H9 (cell line): ENCODE results near the gene UROS. TPM values are rescaled to one million over a fixed set of nuclear protein-coding genes. Genes with fewer than 3 reads are reported as not detected.

Experiments used
- DNase-seq: peaks from one replicate; pipeline ENCODE4 v3.0.0-alpha.2; 2017
- H2AFZ ChIP-seq: one replicate; pipeline ENCODE4 v1.6.1; 2013; ENCODE audit warnings: mild to moderate bottlenecking, low read length, control low read depth, moderate library complexity
- H2AK5ac ChIP-seq: 2 replicates; pipeline ENCODE4 v1.6.1; 2013; ENCODE audit warnings: low read length, control low read depth, mixed read lengths; ENCODE audit not compliant: insufficient read length
- H2BK120ac ChIP-seq: one replicate; pipeline ENCODE4 v1.6.1; 2013; ENCODE audit warnings: low read depth, mild to moderate bottlenecking, low read length, control low read depth, inconsistent platforms; ENCODE audit not compliant: poor library complexity, severe bottlenecking
- H2BK12ac ChIP-seq: 2 replicates; pipeline ENCODE4 v1.6.1; 2013; ENCODE audit warnings: low read length, control low read depth, mixed read lengths, low read depth; ENCODE audit not compliant: insufficient read length
- H2BK15ac ChIP-seq: 2 replicates; pipeline ENCODE4 v1.6.1; 2013; ENCODE audit warnings: low read depth, low read length, control low read depth
- H2BK20ac ChIP-seq: one replicate; pipeline ENCODE4 v1.6.1; 2013; ENCODE audit warnings: low read depth, mild to moderate bottlenecking, low read length, control low read depth, inconsistent platforms; ENCODE audit not compliant: poor library complexity, severe bottlenecking
- H2BK5ac ChIP-seq: 2 replicates; pipeline ENCODE4 v1.6.1; 2013; ENCODE audit warnings: low read length, control low read depth, mixed read lengths; ENCODE audit not compliant: insufficient read length
- H3K14ac ChIP-seq: 2 replicates; pipeline ENCODE4 v1.6.1; 2013; ENCODE audit warnings: low read length, control low read depth; ENCODE audit not compliant: insufficient read depth
- H3K18ac ChIP-seq: 2 replicates; pipeline ENCODE4 v1.6.1; 2013; ENCODE audit warnings: low read depth, mild to moderate bottlenecking, mixed read lengths, low read length, control low read depth; ENCODE audit not compliant: insufficient read length
- H3K23ac ChIP-seq: 2 replicates; pipeline ENCODE4 v1.6.1; 2013; ENCODE audit warnings: low read length, control low read depth, mixed read lengths, low read depth; ENCODE audit not compliant: insufficient read length
- H3K23me2 ChIP-seq: 2 replicates; pipeline ENCODE4 v1.6.1; 2013; ENCODE audit warnings: low read depth, mild to moderate bottlenecking, mixed read lengths, low read length, control low read depth; ENCODE audit not compliant: insufficient read length, poor library complexity, severe bottlenecking
- H3K27ac ChIP-seq: 2 replicates; pipeline ENCODE4 v1.5.1; 2013; ENCODE audit warnings: low read length, control low read depth, mixed read lengths, low read depth; ENCODE audit not compliant: insufficient read length
- H3K27me3 ChIP-seq: 2 replicates; pipeline ENCODE4 v1.6.1; 2013; ENCODE audit warnings: low read length, control low read depth, inconsistent platforms; ENCODE audit not compliant: insufficient read depth
- H3K4ac ChIP-seq: 2 replicates; pipeline ENCODE4 v1.6.1; 2013; ENCODE audit warnings: low read depth, mild to moderate bottlenecking, control low read depth, inconsistent platforms, low read length, moderate library complexity
- H3K4me1 ChIP-seq: 2 replicates; pipeline ENCODE4 v1.6.1; 2013; ENCODE audit warnings: low read length, control low read depth, inconsistent platforms; ENCODE audit not compliant: insufficient read depth
- H3K4me2 ChIP-seq: 2 replicates; pipeline ENCODE4 v1.6.1; 2013; ENCODE audit warnings: low read length, control low read depth, mixed read lengths; ENCODE audit not compliant: insufficient read length, insufficient read depth
- H3K56ac ChIP-seq: 2 replicates; pipeline ENCODE4 v1.6.1; 2013; ENCODE audit warnings: low read depth, mild to moderate bottlenecking, mixed read lengths, low read length, control low read depth; ENCODE audit not compliant: insufficient read length
- H3K79me1 ChIP-seq: 2 replicates; pipeline ENCODE4 v1.6.1; 2013; ENCODE audit warnings: low read depth, mild to moderate bottlenecking, moderate library complexity, low read length, control low read depth, inconsistent platforms; ENCODE audit not compliant: insufficient read depth, poor library complexity, severe bottlenecking
- H3K79me2 ChIP-seq: 2 replicates; pipeline ENCODE4 v1.6.1; 2013; ENCODE audit warnings: low read length, control low read depth, inconsistent platforms; ENCODE audit not compliant: insufficient read depth
- H3K9ac ChIP-seq: 2 replicates; pipeline ENCODE4 v1.6.1; 2013; ENCODE audit warnings: low read length, control low read depth, mixed read lengths; ENCODE audit not compliant: insufficient read length; ENCODE audit errors: extremely low read depth
- H3K9me3 ChIP-seq: one replicate; pipeline ENCODE4 v1.6.1; 2013; ENCODE audit warnings: low read depth, low read length, inconsistent platforms; ENCODE audit not compliant: control insufficient read depth
- H3T11ph ChIP-seq: one replicate; pipeline ENCODE4 v1.6.1; 2013; ENCODE audit warnings: mild to moderate bottlenecking, low read length, control low read depth, inconsistent platforms
- H4K20me1 ChIP-seq: one replicate; pipeline ENCODE4 v1.6.1; 2013; ENCODE audit not compliant: control insufficient read depth, insufficient read length, insufficient read depth
- H4K5ac ChIP-seq: 2 replicates; pipeline ENCODE4 v1.6.1; 2013; ENCODE audit warnings: low read depth, mild to moderate bottlenecking, mixed read lengths, low read length, control low read depth; ENCODE audit not compliant: insufficient read length
- H4K8ac ChIP-seq: replicated peaks from 2 replicates; pipeline ENCODE4 v1.6.1; 2013; ENCODE audit warnings: low read length, control low read depth, mixed read lengths, low read depth; ENCODE audit not compliant: insufficient read length
- H4K91ac ChIP-seq: 2 replicates; pipeline ENCODE4 v1.6.1; 2013; ENCODE audit warnings: low read depth, mild to moderate bottlenecking, moderate library complexity, mixed read lengths, low read length, control low read depth; ENCODE audit not compliant: insufficient read length
- H3K27ac Mint-ChIP-seq, 3 experiments: 2 replicates in 2 of 3; 3 replicates in 1 of 3; pipeline ENCODE4 v1.8.0; 2020 to 2021; ENCODE audit warnings: mixed read lengths in 3 of 3, mild to moderate bottlenecking in 1 of 3, moderate library complexity in 1 of 3
- H3K27me3 Mint-ChIP-seq: 2 replicates; pipeline ENCODE4 v1.8.0; 2021; ENCODE audit warnings: low read depth, mild to moderate bottlenecking, moderate library complexity, mixed read lengths
- H3K36me3 Mint-ChIP-seq, 3 experiments: 2 replicates in 2 of 3; 3 replicates in 1 of 3; pipeline ENCODE4 v1.8.0; 2020 to 2021; ENCODE audit warnings: low read depth in 3 of 3, mixed read lengths in 3 of 3; ENCODE audit not compliant: insufficient read depth in 1 of 3
- H3K4me1 Mint-ChIP-seq, 2 experiments: 2 replicates each; pipeline ENCODE4 v1.8.0; 2020; ENCODE audit warnings: mixed read lengths in 2 of 2
- H3K4me3 Mint-ChIP-seq, 2 experiments: 2 replicates in 1 of 2; 3 replicates in 1 of 2; pipeline ENCODE4 v1.8.0; 2020 to 2021; ENCODE audit warnings: mild to moderate bottlenecking in 2 of 2, mixed read lengths in 2 of 2, moderate library complexity in 1 of 2
- H3K9me3 Mint-ChIP-seq, 2 experiments: 2 replicates in 1 of 2; 3 replicates in 1 of 2; pipeline ENCODE4 v1.8.0; 2020; ENCODE audit warnings: mild to moderate bottlenecking in 2 of 2, mixed read lengths in 2 of 2, moderate library complexity in 1 of 2
- CTCF ChIP-seq: fragments of 200-600 bp; sonication (generic); conservative IDR thresholded peaks from 3 replicates; pipeline ENCODE4 v1.8.0; 2021; ENCODE audit warnings: antibody characterized with exemption, mild to moderate bottlenecking
- WGBS: extraction: QIAGEN DNeasy Blood & Tissue Kit; methylation state at CpG from one replicate; pipeline ENCODE4 v1.1.7; 2013; ENCODE audit warnings: missing lambda C conversion rate, low lambda C conversion rate, mixed read lengths; ENCODE audit not compliant: insufficient read length; ENCODE audit errors: extremely low coverage; 5-methylcytosine and 5-hydroxymethylcytosine counted together
- total RNA-seq: library from RNA; stranded (reverse); gene quantifications from 2 replicates; pipeline ENCODE4 v1.2.1, GENCODE V29; 2021

UROS gene
- total RNA-seq, 1 experiment from 2014 or later = 42.3 TPM

GRCh38 chr10:125797424-125797823, 25.6 kb downstream of the UROS start:
- no peak overlapping the region for H3K56ac ChIP-seq
- TF ChIP-seq CTCF = no peak
- H3K4me3 Mint-ChIP-seq = no peak overlapping the region

More at GRCh38 chr10:125797424-125797823, 25.6 kb downstream of the UROS start:
- H2BK120ac ChIP-seq = no peak overlapping the region
- H4K91ac ChIP-seq = no peak overlapping the region
- no peak overlapping the region for H3K14ac ChIP-seq
- no peaks in the 10 kb centered on the region for H3K9me3 Mint-ChIP-seq
- H3K9ac ChIP-seq = no peak overlapping the region
- H2BK20ac ChIP-seq = no peak overlapping the region
- H3K18ac ChIP-seq = no peak overlapping the region
- H2AFZ ChIP-seq = no peak overlapping the region
- H3K27ac Mint-ChIP-seq = no peak overlapping the region; a peak in 1 of 7 replicates
- H3K27ac ChIP-seq = no peak overlapping the region
- DNase-seq = no peak
- peaks cover 5 to 32% (median 22%) of the 10 kb centered on the region in 3 experiments for H3K36me3 Mint-ChIP-seq
- no peak overlapping the region for H3K23ac ChIP-seq
- no peaks in the 10 kb centered on the region for H3K79me1 ChIP-seq
- H2AK5ac ChIP-seq = no peak overlapping the region
- no peak overlapping the region for H3T11ph ChIP-seq
- no peaks in the 10 kb centered on the region for H3K79me2 ChIP-seq
- H4K5ac ChIP-seq = no peak overlapping the region
- no peak overlapping the region for H2BK12ac ChIP-seq
- H3K4me2 ChIP-seq = no peak overlapping the region
- H3K27me3 Mint-ChIP-seq = no peaks in the 10 kb centered on the region
- no peak overlapping the region for H4K8ac ChIP-seq
- H4K20me1 ChIP-seq = no peaks in the 10 kb centered on the region
- no peaks in the 10 kb centered on the region for H3K23me2 ChIP-seq
- no peaks in the 10 kb centered on the region for H3K9me3 ChIP-seq
- H3K4me1 Mint-ChIP-seq = no peaks in the 10 kb centered on the region
- H3K4ac ChIP-seq = no peak overlapping the region
- WGBS = no CpG with 5 or more reads among the region's 8 CpGs
- H2BK15ac ChIP-seq = no peak overlapping the region
- no peaks in the 10 kb centered on the region for H3K4me1 ChIP-seq
- no peak overlapping the region for H2BK5ac ChIP-seq
- no peaks in the 10 kb centered on the region for H3K27me3 ChIP-seq
